Measurements from ENCODE around the gene SKAP2.

SKAP2 gene

DNA sequence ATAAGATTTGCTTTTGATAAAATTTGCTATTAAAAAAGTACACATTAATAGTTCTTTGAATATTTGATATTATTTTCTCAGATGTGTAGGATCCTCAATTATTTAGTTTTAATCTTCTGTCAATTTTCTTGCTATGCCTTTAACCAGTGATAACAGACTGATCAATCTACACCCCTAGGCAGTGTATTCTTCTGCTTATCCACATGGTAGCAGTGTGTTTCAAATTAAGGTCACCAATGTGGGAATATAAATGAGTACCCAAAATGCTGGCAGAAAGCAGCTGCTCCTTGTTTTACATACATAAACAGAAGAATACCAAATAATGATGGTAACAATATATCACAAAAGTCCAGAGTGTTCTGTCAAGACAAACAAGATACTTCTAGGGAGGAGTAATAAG is 87.0 kb downstream of the SKAP2 start:
- no peak for DNase-seq (ENCODE audit: low read depth in 2 of 2)

DNA sequence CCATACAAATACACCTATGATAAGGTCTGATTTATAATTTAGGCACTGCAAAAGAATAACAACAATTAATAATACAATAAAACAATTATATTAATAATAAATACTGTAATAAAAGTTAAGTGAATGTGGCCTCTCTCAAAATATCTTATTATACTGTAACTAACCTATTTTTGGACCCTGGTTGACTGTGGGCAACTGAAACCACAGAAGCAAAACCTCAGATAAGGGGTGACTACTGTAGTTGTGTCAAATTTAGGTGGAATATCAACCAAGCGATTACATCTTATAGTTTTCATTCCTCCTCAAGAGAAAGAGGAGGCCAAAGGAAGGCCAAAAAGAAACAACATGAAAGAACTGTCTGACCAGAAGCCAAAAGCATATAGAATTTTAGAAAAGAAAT is 103.9 kb downstream of the SKAP2 start:
- no peak for DNase-seq (ENCODE audit: low read depth in 2 of 2)

DNA sequence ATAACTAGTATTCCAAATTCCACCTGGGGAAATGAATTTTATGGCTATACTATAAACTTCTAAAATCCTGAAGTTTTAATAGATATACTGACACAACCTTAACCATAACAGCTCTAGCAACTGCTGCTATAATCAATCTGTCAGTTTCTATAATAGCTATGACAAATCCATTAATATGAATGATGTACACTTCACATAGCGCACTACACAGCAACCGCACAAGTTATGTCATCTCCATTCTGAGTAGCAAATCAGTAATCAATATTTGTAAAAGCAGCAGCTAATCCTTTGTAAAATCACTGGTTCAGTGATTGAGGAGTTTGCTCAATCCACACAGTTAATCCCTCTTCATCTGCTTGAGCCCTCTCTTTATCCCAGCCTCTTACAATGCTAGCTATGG is 105.3 kb downstream of the SKAP2 start:
- no peak for DNase-seq (ENCODE audit: low read depth in 2 of 2)

- DNase-seq (ENCODE audit: low read depth in 2 of 2): no peak
Observed at GRCh38 chr7:26743205-26743604, 121.2 kb downstream of the SKAP2 start.

DNA sequence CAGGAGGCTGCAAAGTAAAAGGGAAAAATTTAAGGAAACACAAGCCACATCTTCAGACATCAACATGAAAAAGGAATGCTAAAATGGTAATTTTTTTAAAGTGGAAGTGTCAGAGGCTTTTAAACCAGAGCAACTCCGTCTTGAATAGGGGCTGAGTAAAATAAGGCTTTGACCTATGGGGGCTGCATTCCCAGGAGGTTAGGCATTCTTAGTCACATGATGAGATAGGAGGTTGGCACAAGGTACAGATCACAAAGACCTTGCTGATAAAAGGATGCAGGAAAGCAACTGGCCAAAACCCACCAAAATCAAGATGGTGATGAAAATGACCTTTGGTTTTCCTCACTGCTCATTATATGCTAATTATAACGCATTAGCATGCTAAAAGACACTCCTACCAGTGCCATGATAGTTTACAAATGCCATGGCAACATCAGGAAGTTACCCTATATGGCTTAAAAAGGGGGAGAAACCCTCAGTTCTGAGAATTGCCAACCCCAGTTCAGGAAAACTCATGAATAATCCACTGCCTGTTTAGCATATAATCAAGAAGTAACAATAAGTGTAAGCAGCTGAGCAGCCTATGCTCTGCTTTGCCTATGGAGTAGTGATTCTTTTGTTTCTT is 128.3 kb downstream of the SKAP2 start:
- DNase-seq (ENCODE audit: low read depth in 2 of 2): no peak

- no peak for DNase-seq (ENCODE audit: low read depth in 2 of 2)
Observed at GRCh38 chr7:26729150-26729775, 135.1 kb downstream of the SKAP2 start.

- no peak for DNase-seq (ENCODE audit: low read depth in 2 of 2)
Observed at GRCh38 chr7:26726051-26726450, 138.3 kb downstream of the SKAP2 start.

DNA sequence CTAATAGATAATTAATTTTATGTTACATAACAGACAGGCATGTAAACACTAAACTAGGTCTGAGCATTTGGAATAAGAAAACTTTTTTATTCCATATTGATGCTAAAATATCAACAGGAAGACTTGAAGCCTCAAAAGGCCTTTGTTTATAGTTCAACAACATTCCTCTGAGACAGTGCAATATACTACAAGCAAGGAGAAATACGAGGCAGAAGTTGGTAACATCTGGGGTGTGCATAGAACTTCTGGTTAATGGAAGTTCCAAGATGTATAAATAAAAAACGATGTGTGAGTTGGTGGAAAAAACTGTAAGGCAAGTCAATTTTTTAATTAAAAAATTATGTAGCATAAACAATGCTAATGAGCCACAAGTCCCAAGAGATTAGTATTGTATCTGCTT is 139.6 kb downstream of the SKAP2 start:
- DNase-seq (ENCODE audit: low read depth in 2 of 2): no peak

DNA sequence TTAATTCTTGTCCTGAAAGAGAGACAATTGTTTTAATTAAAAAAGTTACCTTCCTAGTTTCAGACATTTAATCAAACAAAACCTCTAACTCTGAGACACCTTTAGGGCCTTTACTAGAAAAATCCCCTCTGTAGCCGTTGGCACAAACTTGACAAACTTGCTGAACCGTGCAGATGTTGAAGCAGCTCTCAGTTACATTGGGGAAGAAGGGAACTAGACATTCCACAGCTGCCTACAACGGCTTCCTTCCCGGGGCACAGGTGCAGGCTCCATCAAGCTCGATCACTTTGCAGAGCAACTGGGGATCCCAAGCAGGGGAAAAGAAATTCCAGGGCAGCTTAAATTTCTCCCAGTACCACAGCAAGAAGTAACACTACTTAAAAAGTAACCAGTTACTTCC is 141.3 kb downstream of the SKAP2 start:
- no peak for DNase-seq (ENCODE audit: low read depth in 2 of 2)

GRCh38 chr7:26721450-26721849 is 142.9 kb downstream of the SKAP2 start:
- no peak for DNase-seq (ENCODE audit: low read depth in 2 of 2)

DNA sequence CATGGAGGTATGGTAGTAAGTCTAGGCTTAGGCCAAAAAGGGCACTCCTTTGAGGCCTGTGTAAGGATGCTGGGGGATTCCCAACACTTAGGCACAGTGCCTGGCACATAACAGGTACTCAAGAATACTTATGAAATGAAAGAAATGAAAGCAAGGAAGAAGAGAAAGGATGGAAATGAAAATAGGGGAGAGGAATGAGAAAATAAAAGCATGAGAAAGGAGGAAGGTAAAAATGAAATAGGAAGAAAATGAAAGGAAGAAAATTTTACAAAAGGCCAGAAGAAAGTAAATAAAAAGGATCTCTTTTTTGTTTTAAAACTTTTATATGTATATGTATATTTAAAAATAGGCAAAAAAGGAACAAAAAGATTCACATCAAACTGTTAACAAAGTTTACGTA is 146.3 kb downstream of the SKAP2 start:
- no peak for DNase-seq (ENCODE audit: low read depth in 2 of 2)

DNA sequence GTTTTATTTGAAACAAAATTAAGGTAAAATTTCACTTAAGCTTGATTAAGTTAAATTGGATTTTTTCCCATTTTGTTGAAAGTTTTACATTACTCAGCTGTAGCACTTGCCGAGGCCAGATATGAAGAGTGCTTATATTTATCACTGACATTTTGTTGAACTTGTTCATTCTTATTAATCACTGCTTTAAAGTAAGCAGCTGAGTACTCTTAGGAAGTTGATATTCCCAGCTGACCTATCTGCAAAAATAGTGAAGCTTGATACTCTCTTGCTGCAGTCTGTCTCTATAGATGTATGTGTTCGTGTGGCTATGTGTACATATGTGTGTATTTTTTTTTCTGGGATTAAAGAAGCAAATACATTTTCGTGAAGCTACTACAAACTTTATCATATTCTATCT is 150.0 kb downstream of the SKAP2 start:
- DNase-seq (ENCODE audit: low read depth in 2 of 2): no peak

- DNase-seq (ENCODE audit: low read depth in 2 of 2): no peak
Observed at GRCh38 chr7:26714006-26714405, 150.4 kb downstream of the SKAP2 start.

GRCh38 chr7:26709210-26709990 is 155.0 kb downstream of the SKAP2 start:
- no peak for DNase-seq (ENCODE audit: low read depth in 2 of 2)

DNA sequence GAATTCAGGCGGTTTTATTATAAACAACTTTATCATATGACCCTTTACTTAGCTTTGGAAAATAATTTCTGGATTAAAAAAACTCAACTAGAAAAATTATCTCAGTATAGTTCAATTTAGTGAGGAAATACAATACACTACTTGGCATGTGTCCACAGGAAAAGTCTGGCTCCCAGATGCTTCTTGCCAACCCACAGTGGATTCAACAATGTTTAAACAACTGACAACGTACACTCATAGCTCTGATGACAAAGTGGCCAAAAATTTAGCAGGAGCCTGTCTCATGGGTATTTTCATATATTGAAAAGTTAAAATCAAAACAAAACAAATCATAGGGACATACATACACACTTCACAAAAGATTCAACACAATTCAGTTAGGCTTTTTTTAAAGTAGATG is 158.8 kb downstream of the SKAP2 start:
- no peak for DNase-seq (ENCODE audit: low read depth in 2 of 2)

GRCh38 chr7:26704786-26705185 is 159.6 kb downstream of the SKAP2 start:
- no peak for DNase-seq (ENCODE audit: low read depth in 2 of 2)

GRCh38 chr7:26704036-26704435 is 160.4 kb downstream of the SKAP2 start:
- no peak for DNase-seq (ENCODE audit: low read depth in 2 of 2)

DNA sequence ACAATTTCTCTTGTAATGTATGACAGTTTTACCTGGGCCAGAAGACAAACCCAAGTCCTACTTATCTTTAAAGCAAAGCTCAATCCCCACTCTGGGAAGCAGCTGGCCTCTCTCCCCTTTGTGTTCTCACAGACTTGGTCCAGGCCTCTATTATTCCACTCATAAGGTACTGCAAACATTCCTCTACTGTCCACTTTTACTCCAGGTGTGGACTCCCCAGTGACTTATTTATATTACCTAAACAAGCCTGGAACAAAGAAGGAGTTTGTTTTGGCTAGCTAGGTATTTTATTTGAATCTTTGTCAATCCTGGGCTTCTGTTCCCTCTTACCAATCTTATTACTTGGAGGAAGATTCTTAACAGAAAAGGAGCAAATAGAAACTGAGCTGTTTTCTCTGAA is 163.5 kb downstream of the SKAP2 start:
- DNase-seq (ENCODE audit: low read depth in 2 of 2): no peak

DNA sequence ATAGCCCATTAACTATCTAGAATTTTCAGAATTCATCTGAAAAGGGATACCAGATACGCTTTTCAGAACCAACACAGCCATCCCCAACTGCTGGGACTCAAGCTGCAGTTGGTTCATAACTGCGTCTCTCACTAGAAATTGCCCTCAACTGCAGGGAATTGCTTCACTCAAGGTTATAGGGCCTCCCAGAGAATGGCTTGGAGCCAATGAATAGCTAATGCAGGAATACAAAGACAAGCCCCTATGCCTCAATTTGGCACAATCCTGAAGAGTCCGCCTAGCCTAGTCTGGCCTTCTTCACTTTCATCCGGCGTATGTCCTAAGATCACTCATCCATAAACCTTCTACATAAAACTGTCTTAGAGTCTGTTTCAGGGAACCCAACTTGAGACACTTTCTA is 164.0 kb downstream of the SKAP2 start:
- DNase-seq (ENCODE audit: low read depth in 2 of 2): no peak

- no peak for DNase-seq (ENCODE audit: low read depth in 2 of 2)
Observed at GRCh38 chr7:26699766-26700165, 164.6 kb downstream of the SKAP2 start.

DNA sequence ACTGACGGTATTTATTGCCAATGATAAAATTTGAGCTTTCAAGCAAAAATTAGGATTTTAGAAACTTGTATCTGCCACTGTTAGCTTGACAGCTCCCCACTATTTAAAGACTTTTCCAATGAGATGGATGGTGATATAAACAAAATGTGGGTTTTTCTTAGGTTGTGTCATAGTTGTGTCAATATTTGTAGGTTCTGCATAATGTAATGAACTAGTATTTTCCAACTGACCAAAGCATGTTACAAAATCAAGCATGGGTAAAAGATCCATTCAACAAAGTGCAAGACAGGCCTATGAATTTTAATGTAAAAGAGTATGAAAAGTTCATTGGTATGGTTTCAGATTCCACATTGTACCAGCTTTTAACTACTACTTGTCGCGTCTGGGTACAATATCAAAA is 165.6 kb downstream of the SKAP2 start:
- DNase-seq (ENCODE audit: low read depth in 2 of 2): no peak

DNA sequence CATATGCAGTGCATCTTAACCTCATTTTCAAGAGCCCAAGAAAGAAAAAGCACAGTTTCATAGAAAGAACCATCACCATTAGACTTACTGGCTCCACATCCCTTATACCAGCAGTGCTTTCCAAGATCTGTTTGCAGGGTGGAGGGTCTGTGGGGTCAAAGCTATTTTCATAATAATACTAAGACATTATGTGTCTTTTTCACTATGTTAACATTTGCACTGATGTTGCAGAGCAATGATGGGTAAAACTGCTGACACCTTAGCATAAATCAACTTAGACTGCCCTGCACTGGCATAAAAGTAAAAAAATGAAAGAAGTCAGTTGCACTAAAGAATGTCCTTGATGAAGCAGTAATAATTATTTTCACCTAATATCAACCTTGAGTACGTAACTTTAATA is 166.2 kb downstream of the SKAP2 start:
- no peak for DNase-seq (ENCODE audit: low read depth in 2 of 2)

DNA sequence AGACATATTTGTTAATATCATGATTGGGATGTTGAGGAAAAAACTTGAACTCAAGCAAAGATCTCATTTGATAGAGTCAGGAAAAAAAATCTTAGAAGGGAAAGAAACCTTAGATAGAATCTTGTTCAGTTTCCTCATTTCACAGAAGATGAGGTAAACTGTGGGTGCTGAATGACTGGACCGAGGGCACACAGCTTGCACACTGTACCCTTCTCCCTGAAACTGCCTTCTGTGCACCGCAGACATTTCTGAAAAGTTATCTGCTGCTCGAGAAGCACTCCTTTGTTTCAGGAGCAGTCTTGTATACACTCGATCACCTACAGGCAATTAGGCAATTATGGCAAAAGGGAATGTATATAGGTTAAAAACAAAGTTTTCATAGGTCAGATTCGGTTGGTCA is 167.4 kb downstream of the SKAP2 start:
- DNase-seq (ENCODE audit: low read depth in 2 of 2): no peak

Measured in stimulated activated CD4-positive, alpha-beta T cell treated with anti-CD3 and anti-CD28 coated beads, Interleukin-1b, Interleukin-23, amount 100 ng/mL, for 1 hour (primary cell).